Measurements from ENCODE around the gene DEFB119.
"Not testable (repeated sequence)": the region's sequence is repeated elsewhere in the genome, so short reads cannot be mapped to it uniquely, and the experiment has no call there.

The DEFB119 gene

GRCh38 chr20:31390490-31390889 is at the start of gene DEFB119:
Gene DEFB119, minus strand, starts transcription at chr20:31390590. Its CDS starts 107 bp downstream, at chr20:31390483.
- no peak for DNase-seq (ENCODE audit: low read depth in 2 of 2)

GRCh38 chr20:31430568-31431115 is 40.3 kb upstream of the DEFB119 start:
- no peak for DNase-seq (ENCODE audit: low read depth in 2 of 2)

- not testable (repeated sequence) for DNase-seq (ENCODE audit: low read depth in 2 of 2)
Observed at GRCh38 chr20:31427576-31427975, 37.2 kb upstream of the DEFB119 start.

GRCh38 chr20:31426891-31427551 is 36.6 kb upstream of the DEFB119 start:
- DNase-seq (ENCODE audit: low read depth in 2 of 2) = not testable (repeated sequence)

GRCh38 chr20:31425797-31426196 is 35.4 kb upstream of the DEFB119 start:
- no peak for DNase-seq (ENCODE audit: low read depth in 2 of 2)

- no peak for DNase-seq (ENCODE audit: low read depth in 2 of 2)
Observed at GRCh38 chr20:31418307-31418706, 27.9 kb upstream of the DEFB119 start.

- no peak for DNase-seq (ENCODE audit: low read depth in 2 of 2)
Observed at GRCh38 chr20:31415653-31416052, 25.3 kb upstream of the DEFB119 start.

GRCh38 chr20:31414381-31414780 is 24.0 kb upstream of the DEFB119 start:
- DNase-seq (ENCODE audit: low read depth in 2 of 2) = no peak

- DNase-seq (ENCODE audit: low read depth in 2 of 2) = no peak
Observed at GRCh38 chr20:31410011-31410410, 19.6 kb upstream of the DEFB119 start.

- no peak for DNase-seq (ENCODE audit: low read depth in 2 of 2)
Observed at GRCh38 chr20:31406115-31406514, 15.7 kb upstream of the DEFB119 start, which contains the start of gene DEFB121. Gene DEFB121, minus strand, starts transcription at chr20:31406215. Its CDS starts 63 bp downstream, at chr20:31406152.

- no peak for DNase-seq (ENCODE audit: low read depth in 2 of 2)
Observed at GRCh38 chr20:31403886-31404285, 13.5 kb upstream of the DEFB119 start.

- no peak for DNase-seq (ENCODE audit: low read depth in 2 of 2)
Observed at GRCh38 chr20:31394900-31395299, 4.5 kb upstream of the DEFB119 start.

GRCh38 chr20:31392836-31393235 is 2.4 kb upstream of the DEFB119 start:
- no peak for DNase-seq (ENCODE audit: low read depth in 2 of 2)

- no peak for DNase-seq (ENCODE audit: low read depth in 2 of 2)
Observed at GRCh38 chr20:31374346-31374745, 16.0 kb downstream of the DEFB119 start.

GRCh38 chr20:31368301-31368700 is 22.1 kb downstream of the DEFB119 start, which contains the start of gene DEFB118:
Gene DEFB118, plus strand, starts transcription at chr20:31368601. Its CDS starts 50 bp downstream, at chr20:31368651.
- no peak for DNase-seq (ENCODE audit: low read depth in 2 of 2)

GRCh38 chr20:31364272-31364671 is 26.1 kb downstream of the DEFB119 start:
- not testable (repeated sequence) for DNase-seq (ENCODE audit: low read depth in 2 of 2)

- DNase-seq (ENCODE audit: low read depth in 2 of 2) = no peak
Observed at GRCh38 chr20:31363295-31363694, 27.1 kb downstream of the DEFB119 start.

GRCh38 chr20:31355981-31356380 is 34.4 kb downstream of the DEFB119 start:
- DNase-seq (ENCODE audit: low read depth in 2 of 2) = no peak

- DNase-seq (ENCODE audit: low read depth in 2 of 2) = no peak
Observed at GRCh38 chr20:31341470-31341869, 48.9 kb downstream of the DEFB119 start.

GRCh38 chr20:31330893-31331292 is 59.5 kb downstream of the DEFB119 start:
- no peak for DNase-seq (ENCODE audit: low read depth in 2 of 2)
